GM18907 (cell line): ENCODE measurements around the gene SEPSECS.

Experiments used
- ATAC-seq: cut with Tn5 transposase; IDR thresholded peaks from one replicate; pipeline ENCODE4 v1.9.1; 2021; ENCODE audit warnings: mild to moderate bottlenecking, moderate library complexity; ENCODE audit not compliant: unreplicated experiment

SEPSECS gene

GRCh38 chr4:25111648-25112196, 48.5 kb downstream of the SEPSECS start:
- no peak for ATAC-seq

GRCh38 chr4:25110527-25111329, 49.5 kb downstream of the SEPSECS start:
- ATAC-seq = no peak

- no peak for ATAC-seq
These were observed 50.7 kb downstream of the SEPSECS start for GRCh38 chr4:25109511-25109910.

- ATAC-seq = no peak
These were observed 51.7 kb downstream of the SEPSECS start for GRCh38 chr4:25108556-25108955.

- no peak for ATAC-seq
These were observed 52.3 kb downstream of the SEPSECS start for GRCh38 chr4:25107827-25108516.

GRCh38 chr4:25106363-25107151, 53.7 kb downstream of the SEPSECS start:
- no peak for ATAC-seq

- no peak for ATAC-seq
These were observed 55.7 kb downstream of the SEPSECS start for GRCh38 chr4:25104591-25104990.

- no peak for ATAC-seq
These were observed 56.8 kb downstream of the SEPSECS start for GRCh38 chr4:25103418-25103817.

GRCh38 chr4:25101836-25102235, 58.4 kb downstream of the SEPSECS start:
- ATAC-seq = no peak

- no peak for ATAC-seq
These were observed 59.5 kb downstream of the SEPSECS start for GRCh38 chr4:25100710-25101109.

GRCh38 chr4:25100021-25100555, 60.2 kb downstream of the SEPSECS start:
- ATAC-seq = no peak

- ATAC-seq = no peak
These were observed 61.0 kb downstream of the SEPSECS start for GRCh38 chr4:25098964-25099891.

- ATAC-seq = no peak
These were observed 63.2 kb downstream of the SEPSECS start for GRCh38 chr4:25096981-25097443.

- ATAC-seq = no peak
These were observed 63.8 kb downstream of the SEPSECS start for GRCh38 chr4:25096251-25096980.

- no peak for ATAC-seq
These were observed 64.4 kb downstream of the SEPSECS start for GRCh38 chr4:25095837-25096236.

- peak; percentile 48 for ATAC-seq
These were observed 68.1 kb downstream of the SEPSECS start for GRCh38 chr4:25092139-25092538.

- no peak for ATAC-seq
These were observed 69.7 kb downstream of the SEPSECS start for GRCh38 chr4:25090516-25090915.

GRCh38 chr4:25089051-25089763, 71.0 kb downstream of the SEPSECS start:
- no peak for ATAC-seq
